ENCODE data around the gene PRRT1B.

DNA sequence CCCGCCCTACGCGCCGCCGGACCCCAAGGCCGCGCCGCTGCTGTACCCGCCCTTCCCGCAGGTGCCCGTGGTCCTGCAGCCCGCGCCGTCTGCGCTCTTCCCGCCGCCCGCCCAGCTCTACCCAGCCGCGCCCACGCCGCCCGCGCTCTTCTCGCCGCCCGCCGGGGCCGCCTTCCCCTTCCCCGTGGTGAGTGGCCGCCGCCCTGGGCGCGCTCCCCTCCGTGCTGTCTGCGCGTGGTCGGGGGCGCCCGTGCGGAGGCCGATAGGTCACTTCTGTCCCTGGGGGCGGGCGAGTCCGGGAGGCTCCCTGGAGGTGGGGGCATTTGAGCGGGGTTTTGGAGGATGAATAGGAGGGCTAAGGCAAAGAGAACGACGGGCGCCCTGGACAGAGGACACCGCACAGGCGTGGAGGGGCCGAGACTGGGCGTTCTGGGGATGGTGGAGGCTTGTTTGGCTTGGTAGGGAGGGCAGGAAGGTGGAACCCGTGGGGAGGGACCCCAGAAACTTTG is 9.6 kb downstream of the PRRT1B start:
- TF ChIP-seq NR1H2 (CRISPR knock-in tag; IDR thresholded peaks at IDR 0.05) (no peak), GABPB1 (CRISPR knock-in tag; IDR thresholded peaks at IDR 0.05) (no peak), FOXP1 (CRISPR knock-in tag; IDR thresholded peaks at IDR 0.05; ENCODE audit: borderline replicate concordance) (no peak)
- TF ChIP-seq, protein P1, sequence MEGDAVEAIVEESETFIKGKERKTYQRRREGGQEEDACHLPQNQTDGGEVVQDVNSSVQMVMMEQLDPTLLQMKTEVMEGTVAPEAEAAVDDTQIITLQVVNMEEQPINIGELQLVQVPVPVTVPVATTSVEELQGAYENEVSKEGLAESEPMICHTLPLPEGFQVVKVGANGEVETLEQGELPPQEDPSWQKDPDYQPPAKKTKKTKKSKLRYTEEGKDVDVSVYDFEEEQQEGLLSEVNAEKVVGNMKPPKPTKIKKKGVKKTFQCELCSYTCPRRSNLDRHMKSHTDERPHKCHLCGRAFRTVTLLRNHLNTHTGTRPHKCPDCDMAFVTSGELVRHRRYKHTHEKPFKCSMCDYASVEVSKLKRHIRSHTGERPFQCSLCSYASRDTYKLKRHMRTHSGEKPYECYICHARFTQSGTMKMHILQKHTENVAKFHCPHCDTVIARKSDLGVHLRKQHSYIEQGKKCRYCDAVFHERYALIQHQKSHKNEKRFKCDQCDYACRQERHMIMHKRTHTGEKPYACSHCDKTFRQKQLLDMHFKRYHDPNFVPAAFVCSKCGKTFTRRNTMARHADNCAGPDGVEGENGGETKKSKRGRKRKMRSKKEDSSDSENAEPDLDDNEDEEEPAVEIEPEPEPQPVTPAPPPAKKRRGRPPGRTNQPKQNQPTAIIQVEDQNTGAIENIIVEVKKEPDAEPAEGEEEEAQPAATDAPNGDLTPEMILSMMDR (IDR thresholded peaks at IDR 0.05): no peak
